GM06990 (cell line): ENCODE results near the gene SLC25A41.

Experiments used
- DNase-seq: peaks from one replicate; pipeline ENCODE4 v3.0.0-alpha.2; 2011; ENCODE audit not compliant: insufficient read length; ENCODE audit errors: extremely low read depth
- H3K27me3 ChIP-seq: replicated peaks from 2 replicates; pipeline ENCODE4 v1.6.0; 2011; ENCODE audit warnings: low read length; ENCODE audit not compliant: control insufficient read depth, insufficient read depth
- H3K36me3 ChIP-seq: 2 replicates; pipeline ENCODE4 v1.5.1; 2011; ENCODE audit warnings: low read length; ENCODE audit not compliant: control insufficient read depth, insufficient read depth
- H3K4me3 ChIP-seq: replicated peaks from 2 replicates; pipeline ENCODE4 v1.5.1; 2011; ENCODE audit warnings: low read depth, mild to moderate bottlenecking, control low read depth, low read length
- CTCF ChIP-seq: IDR thresholded peaks from 2 replicates; pipeline ENCODE4 v1.5.1; 2011; ENCODE audit warnings: low read length, control low read depth, mild to moderate bottlenecking, inconsistent platforms; ENCODE audit not compliant: insufficient read depth, poor library complexity, severe bottlenecking

The SLC25A41 gene

GRCh38 chr19:6466526-6467248 is 33.1 kb upstream of the SLC25A41 start:
- Histone ChIP-seq H3K27me3 (no peaks in the 10 kb centered on the region), H3K36me3 (peaks cover 8% of the 10 kb centered on the region), H3K4me3 (no peak overlapping the region)
- DNase-seq = no peak
- TF ChIP-seq CTCF = no peak

GRCh38 chr19:6465663-6466062 is 32.1 kb upstream of the SLC25A41 start:
- no peak for DNase-seq
- Histone ChIP-seq H3K4me3 (no peak overlapping the region), H3K36me3 (peaks cover 5% of the 10 kb centered on the region), H3K27me3 (no peaks in the 10 kb centered on the region)
- TF ChIP-seq CTCF = no peak

DNA sequence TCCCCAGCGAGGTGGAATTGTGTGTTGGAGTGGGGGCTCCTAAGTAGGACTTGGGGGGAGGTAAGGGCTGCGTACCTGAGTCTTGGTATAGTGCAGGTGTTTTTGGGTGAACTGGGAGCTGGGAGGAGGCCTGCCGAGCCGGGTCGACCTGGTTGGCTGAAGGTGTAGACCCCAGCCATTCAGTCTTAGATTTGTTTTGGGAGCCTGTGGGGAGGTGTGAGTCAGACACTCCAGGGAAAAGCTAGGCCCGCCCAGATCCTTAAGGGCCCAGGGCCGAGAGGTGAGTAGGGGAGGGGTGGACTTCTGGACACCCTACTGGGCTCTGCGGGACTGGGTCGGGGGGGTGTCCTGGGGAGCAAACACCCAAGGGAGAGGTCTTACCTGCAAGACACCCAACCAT is 31.4 kb upstream of the SLC25A41 start:
- H3K36me3 ChIP-seq = peaks cover 2% of the 10 kb centered on the region
- TF ChIP-seq CTCF = no peak
- no peak overlapping the region for H3K4me3 ChIP-seq
- no peak for DNase-seq
- H3K27me3 ChIP-seq = no peaks in the 10 kb centered on the region

GRCh38 chr19:6464070-6464873 is 30.7 kb upstream of the SLC25A41 start, which contains the start of gene CRB3:
Gene CRB3 (plus strand): TSS chr19:6464271. CDS start chr19:6464702, 431 bp downstream.
- no peaks in the 10 kb centered on the region for H3K27me3 ChIP-seq
- TF ChIP-seq CTCF = no peak
- no peak for DNase-seq
- peaks cover 2% of the 10 kb centered on the region for H3K36me3 ChIP-seq
- peak within 1 kb of the TSS; percentile 35 for H3K4me3 ChIP-seq

GRCh38 chr19:6460099-6460884 is 26.7 kb upstream of the SLC25A41 start:
- TF ChIP-seq CTCF = peak; percentile 60
- H3K36me3 ChIP-seq = peaks cover 11% of the 10 kb centered on the region
- no peaks in the 10 kb centered on the region for H3K27me3 ChIP-seq
- H3K4me3 ChIP-seq = peak overlapping the region; percentile 74
- peak; percentile 97 for DNase-seq
